Neural progenitor cell (in vitro differentiated cells): ENCODE measurements around the gene IRF7. TPM values are rescaled to one million over a fixed set of nuclear protein-coding genes. Genes with fewer than 3 reads are reported as not detected.

Experiments
- DNase-seq: peaks from one replicate; pipeline ENCODE4 v3.0.0-alpha.2; 2016; ENCODE audit warnings: low spot score
- H2AFZ ChIP-seq: fragments of 200-600 bp; sonication (generic); replicated peaks from 2 replicates; pipeline ENCODE4 v1.6.1; 2016; ENCODE audit warnings: antibody characterized with exemption
- H3F3A ChIP-seq: fragments of 200-600 bp; sonication (generic); 2 replicates; pipeline ENCODE4 v1.6.1; 2016; ENCODE audit warnings: antibody characterized with exemption, low read depth
- H3K27ac ChIP-seq: fragments of 200-600 bp; sonication (generic); 2 replicates; pipeline ENCODE4 v1.5.1; 2016; ENCODE audit warnings: mild to moderate bottlenecking
- H3K27me3 ChIP-seq: fragments of 200-600 bp; sonication (generic); 2 replicates; pipeline ENCODE4 v1.6.1; 2016; ENCODE audit warnings: mild to moderate bottlenecking, moderate library complexity
- H3K36me3 ChIP-seq: fragments of 200-600 bp; sonication (generic); 2 replicates; pipeline ENCODE4 v1.5.1; 2016
- H3K4me1 ChIP-seq: fragments of 200-600 bp; sonication (generic); 2 replicates; pipeline ENCODE4 v1.6.1; 2016; ENCODE audit warnings: mixed run types
- H3K4me2 ChIP-seq: fragments of 200-600 bp; sonication (generic); 2 replicates; pipeline ENCODE4 v1.6.1; 2016
- H3K4me3 ChIP-seq: fragments of 200-600 bp; sonication (generic); 2 replicates; pipeline ENCODE4 v1.5.1; 2016
- H3K79me2 ChIP-seq: fragments of 200-600 bp; sonication (generic); 2 replicates; pipeline ENCODE4 v1.6.1; 2016; ENCODE audit warnings: low read depth
- H3K9ac ChIP-seq: fragments of 200-600 bp; sonication (generic); 2 replicates; pipeline ENCODE4 v1.6.1; 2016
- H3K9me3 ChIP-seq: fragments of 200-600 bp; sonication (generic); 2 replicates; pipeline ENCODE4 v1.5.1; 2016; ENCODE audit warnings: low read depth
- H4K20me1 ChIP-seq: fragments of 200-600 bp; sonication (generic); 2 replicates; pipeline ENCODE4 v1.6.1; 2016; ENCODE audit warnings: low read depth
- H3K27ac Mint-ChIP-seq: 3 replicates; pipeline ENCODE4 v1.8.0; 2021; ENCODE audit warnings: mixed read lengths
- H3K27me3 Mint-ChIP-seq: 2 replicates; pipeline ENCODE4 v1.8.0; 2022; ENCODE audit warnings: low read depth, mild to moderate bottlenecking, inconsistent platforms, moderate library complexity, mixed read lengths; ENCODE audit not compliant: insufficient read depth
- H3K36me3 Mint-ChIP-seq: 3 replicates; pipeline ENCODE4 v1.8.0; 2021; ENCODE audit warnings: mixed read lengths
- H3K4me1 Mint-ChIP-seq: 3 replicates; pipeline ENCODE4 v1.8.0; 2021; ENCODE audit warnings: mixed read lengths
- H3K4me3 Mint-ChIP-seq: 3 replicates; pipeline ENCODE4 v1.8.0; 2021; ENCODE audit warnings: mild to moderate bottlenecking, moderate library complexity, mixed read lengths
- H3K9me3 Mint-ChIP-seq: 3 replicates; pipeline ENCODE4 v1.8.0; 2020; ENCODE audit warnings: mixed read lengths
- EZH2 ChIP-seq: fragments of 200-600 bp; sonication (generic); IDR thresholded peaks from 2 replicates; pipeline ENCODE4 v1.6.1; 2017; ENCODE audit warnings: antibody characterized with exemption, mild to moderate bottlenecking, moderate library complexity
- EZH2phosphoT487 ChIP-seq: fragments of 200-600 bp; sonication (generic); IDR thresholded peaks from 2 replicates; pipeline ENCODE4 v1.6.1; 2017; ENCODE audit warnings: antibody characterized with exemption
- total RNA-seq: library from RNA; depleted of rRNA; stranded (reverse); fragments of >200 nt; gene quantifications from 2 replicates; pipeline ENCODE4 v1.2.3, GENCODE V29; 2015; ENCODE audit warnings: low replicate concordance
- TF ChIP-seq, protein P1 (sequence below): fragments of 200-600 bp; sonication (generic); IDR thresholded peaks from 2 replicates; pipeline ENCODE4 v1.5.1; 2017; ENCODE audit warnings: antibody characterized with exemption, mild to moderate bottlenecking

The IRF7 gene
- total RNA-seq, 1 donor from 2014 or later: 4.3 TPM

GRCh38 chr11:635945-636510, 20.3 kb upstream of the IRF7 start:
- Histone ChIP-seq H3K4me3 (peak overlapping the region; percentile 68), H3K79me2 (no peaks in the 10 kb centered on the region), H3F3A (peaks cover 44% of the 10 kb centered on the region), H3K9me3 (no peaks in the 10 kb centered on the region), H4K20me1 (peaks cover 38% of the 10 kb centered on the region), H3K27me3 (peaks cover 48% of the 10 kb centered on the region), H3K4me1 (peaks cover 32% of the 10 kb centered on the region), H3K9ac (no peak overlapping the region), H3K4me2 (peak overlapping the region; percentile 95), H3K27ac (no peak overlapping the region), H2AFZ (no peak overlapping the region), H3K36me3 (no peaks in the 10 kb centered on the region)
- no peak for TF ChIP-seq EZH2
- TF ChIP-seq, protein P1, sequence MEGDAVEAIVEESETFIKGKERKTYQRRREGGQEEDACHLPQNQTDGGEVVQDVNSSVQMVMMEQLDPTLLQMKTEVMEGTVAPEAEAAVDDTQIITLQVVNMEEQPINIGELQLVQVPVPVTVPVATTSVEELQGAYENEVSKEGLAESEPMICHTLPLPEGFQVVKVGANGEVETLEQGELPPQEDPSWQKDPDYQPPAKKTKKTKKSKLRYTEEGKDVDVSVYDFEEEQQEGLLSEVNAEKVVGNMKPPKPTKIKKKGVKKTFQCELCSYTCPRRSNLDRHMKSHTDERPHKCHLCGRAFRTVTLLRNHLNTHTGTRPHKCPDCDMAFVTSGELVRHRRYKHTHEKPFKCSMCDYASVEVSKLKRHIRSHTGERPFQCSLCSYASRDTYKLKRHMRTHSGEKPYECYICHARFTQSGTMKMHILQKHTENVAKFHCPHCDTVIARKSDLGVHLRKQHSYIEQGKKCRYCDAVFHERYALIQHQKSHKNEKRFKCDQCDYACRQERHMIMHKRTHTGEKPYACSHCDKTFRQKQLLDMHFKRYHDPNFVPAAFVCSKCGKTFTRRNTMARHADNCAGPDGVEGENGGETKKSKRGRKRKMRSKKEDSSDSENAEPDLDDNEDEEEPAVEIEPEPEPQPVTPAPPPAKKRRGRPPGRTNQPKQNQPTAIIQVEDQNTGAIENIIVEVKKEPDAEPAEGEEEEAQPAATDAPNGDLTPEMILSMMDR: no peak
- no peak for TF ChIP-seq EZH2phosphoT487
- H3K27ac Mint-ChIP-seq: no peak overlapping the region
- H3K36me3 Mint-ChIP-seq: peaks cover 6% of the 10 kb centered on the region
- peak overlapping the region; percentile 69 for H3K4me3 Mint-ChIP-seq
- peaks cover 33% of the 10 kb centered on the region for H3K27me3 Mint-ChIP-seq
- no peaks in the 10 kb centered on the region for H3K9me3 Mint-ChIP-seq
- H3K4me1 Mint-ChIP-seq: peaks cover 31% of the 10 kb centered on the region
- DNase-seq: no peak

GRCh38 chr11:630871-631270, 15.1 kb upstream of the IRF7 start:
- peaks cover 11% of the 10 kb centered on the region for H3F3A ChIP-seq
- Mint-ChIP-seq H3K9me3 (peaks cover 11% of the 10 kb centered on the region), H3K4me3 (no peak overlapping the region), H3K36me3 (peaks cover 16% of the 10 kb centered on the region), H3K27ac (no peak overlapping the region), H3K27me3 (peaks cover 20% of the 10 kb centered on the region), H3K4me1 (peaks cover 16% of the 10 kb centered on the region)
- TF ChIP-seq EZH2phosphoT487 (no peak), EZH2 (no peak)
- TF ChIP-seq, protein P1: no peak
- H4K20me1 ChIP-seq: peaks cover 18% of the 10 kb centered on the region
- no peak overlapping the region for H3K9ac ChIP-seq
- DNase-seq: no peak
- peaks cover 41% of the 10 kb centered on the region for H3K27me3 ChIP-seq
- H2AFZ ChIP-seq: no peak overlapping the region
- H3K4me1 ChIP-seq: no peaks in the 10 kb centered on the region
- no peaks in the 10 kb centered on the region for H3K79me2 ChIP-seq
- H3K9me3 ChIP-seq: no peaks in the 10 kb centered on the region
- H3K27ac ChIP-seq: no peak overlapping the region
- H3K4me2 ChIP-seq: no peak overlapping the region
- H3K4me3 ChIP-seq: no peak overlapping the region
- no peaks in the 10 kb centered on the region for H3K36me3 ChIP-seq

DNA sequence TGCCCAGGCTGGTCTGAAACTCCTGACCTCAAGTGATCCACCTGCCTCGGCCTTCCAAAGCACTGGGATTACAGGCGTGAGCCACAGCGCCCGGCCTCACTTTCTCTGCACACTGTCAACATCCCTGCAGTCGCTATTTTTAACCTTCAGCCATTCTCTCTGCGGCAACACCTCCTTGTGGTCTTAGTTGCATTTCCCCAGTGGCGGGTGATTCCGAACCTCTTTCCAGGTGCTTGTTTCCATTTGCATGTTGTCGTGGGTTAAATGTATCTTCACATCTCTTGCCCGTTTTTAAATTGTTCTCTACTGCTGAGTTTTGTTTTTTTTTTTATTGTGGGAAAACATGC, 13.5 kb upstream of the IRF7 start:
- Histone ChIP-seq H3K9ac (no peak overlapping the region), H3K4me1 (no peaks in the 10 kb centered on the region), H3K4me2 (no peak overlapping the region), H3K36me3 (no peaks in the 10 kb centered on the region), H3K9me3 (no peaks in the 10 kb centered on the region), H3F3A (peaks cover 6% of the 10 kb centered on the region), H4K20me1 (peaks cover 7% of the 10 kb centered on the region), H3K27me3 (peaks cover 30% of the 10 kb centered on the region), H3K27ac (no peak overlapping the region), H3K79me2 (no peaks in the 10 kb centered on the region), H3K4me3 (no peak overlapping the region), H2AFZ (no peak overlapping the region)
- TF ChIP-seq EZH2phosphoT487: no peak
- TF ChIP-seq EZH2: no peak
- TF ChIP-seq, protein P1: no peak
- DNase-seq: no peak
- H3K36me3 Mint-ChIP-seq: peaks cover 16% of the 10 kb centered on the region
- peak overlapping the region; percentile 2 for H3K4me3 Mint-ChIP-seq
- peaks cover 12% of the 10 kb centered on the region for H3K4me1 Mint-ChIP-seq
- H3K27me3 Mint-ChIP-seq: peaks cover 11% of the 10 kb centered on the region
- no peak overlapping the region for H3K27ac Mint-ChIP-seq
- H3K9me3 Mint-ChIP-seq: peaks cover 11% of the 10 kb centered on the region
